ENCODE data around the gene UBA3.

UBA3 gene

GRCh38 chr3:69013253-69014021 is 66.7 kb downstream of the UBA3 start, which contains the start of gene EOGT:
EOGT (minus strand) TSS chr3:69013684; CDS start chr3:69009846, 3,838 bp downstream.
- H3K4me1 ChIP-seq (ENCODE audit: control insufficient read depth, low read length): peaks cover 27% of the 10 kb centered on the region
- no peaks in the 10 kb centered on the region for H3K9me2 ChIP-seq (replicated peaks; ENCODE audit: control insufficient read depth, low read length)
- H3K27ac ChIP-seq (ENCODE audit: low read depth, low read length): peak within 1 kb of the TSS; percentile 1; the same call in 1 of the 2 replicates
- peak within 1 kb of the TSS; percentile 93 for H3K4me2 ChIP-seq (ENCODE audit: low read length)
- no peaks in the 10 kb centered on the region for H4K20me1 ChIP-seq (ENCODE audit: control insufficient read depth, insufficient read depth, low read depth, low read length)
- H3K27me3 ChIP-seq (ENCODE audit: control insufficient read depth, low read length): no peaks in the 10 kb centered on the region
- peaks cover 3% of the 10 kb centered on the region; the same call in 1 of the 2 replicates for H3K36me3 ChIP-seq (ENCODE audit: control insufficient read depth, low read length)
- no peaks in the 10 kb centered on the region; the same call in 1 of the 2 replicates for H3K79me2 ChIP-seq (ENCODE audit: control insufficient read depth, low read length)
- H3K9me3 ChIP-seq (ENCODE audit: control insufficient read depth, insufficient read depth, low read length): no peaks in the 10 kb centered on the region
- peak; percentile 64 for TF ChIP-seq CTCF (IDR thresholded peaks at IDR 0.05; ENCODE audit: low read depth, low read length, poor library complexity, severe bottlenecking)
- no peak for TF ChIP-seq EZH2phosphoT487 (IDR thresholded peaks at IDR 0.05; ENCODE audit: borderline replicate concordance, low read length)
- H3F3A ChIP-seq (ENCODE audit: control insufficient read depth, insufficient read depth): 0 out of 2 replicates have a peak, but pooled peaks cover 4% of the 10 kb centered on the region
- H3K4me3 ChIP-seq (ENCODE audit: low read length): peak within 1 kb of the TSS; percentile 74

- Histone ChIP-seq H4K20me1 (ENCODE audit: control insufficient read depth, insufficient read depth, low read depth, low read length) (no peaks in the 10 kb centered on the region), H3K9me2 (replicated peaks; ENCODE audit: control insufficient read depth, low read length) (no peaks in the 10 kb centered on the region), H3K4me1 (ENCODE audit: control insufficient read depth, low read length) (peaks cover 27% of the 10 kb centered on the region), H3K27ac (ENCODE audit: low read depth, low read length) (no peak overlapping the region), H3K9me3 (ENCODE audit: control insufficient read depth, insufficient read depth, low read length) (no peaks in the 10 kb centered on the region), H3K4me3 (ENCODE audit: low read length) (peak overlapping the region; percentile 74), H3K4me2 (ENCODE audit: low read length) (peak overlapping the region; percentile 93), H3F3A (ENCODE audit: control insufficient read depth, insufficient read depth) (0 out of 2 replicates have a peak, but pooled peaks cover 4% of the 10 kb centered on the region), H3K79me2 (ENCODE audit: control insufficient read depth, low read length) (no peaks in the 10 kb centered on the region; the same call in 1 of the 2 replicates), H3K36me3 (ENCODE audit: control insufficient read depth, low read length) (peaks cover 3% of the 10 kb centered on the region; the same call in 1 of the 2 replicates), H3K27me3 (ENCODE audit: control insufficient read depth, low read length) (no peaks in the 10 kb centered on the region)
- TF ChIP-seq EZH2phosphoT487 (IDR thresholded peaks at IDR 0.05; ENCODE audit: borderline replicate concordance, low read length) (no peak), CTCF (IDR thresholded peaks at IDR 0.05; ENCODE audit: low read depth, low read length, poor library complexity, severe bottlenecking) (no peak)
Measured at GRCh38 chr3:69012800-69013252, 67.3 kb downstream of the UBA3 start.

- Histone ChIP-seq H3K36me3 (ENCODE audit: control insufficient read depth, low read length) (peaks cover 3% of the 10 kb centered on the region; the same call in 1 of the 2 replicates), H3K9me2 (replicated peaks; ENCODE audit: control insufficient read depth, low read length) (no peaks in the 10 kb centered on the region), H3K9me3 (ENCODE audit: control insufficient read depth, insufficient read depth, low read length) (no peaks in the 10 kb centered on the region), H3K27ac (ENCODE audit: low read depth, low read length) (no peak overlapping the region), H3K4me2 (ENCODE audit: low read length) (peak overlapping the region; percentile 93), H3K27me3 (ENCODE audit: control insufficient read depth, low read length) (no peaks in the 10 kb centered on the region), H3F3A (ENCODE audit: control insufficient read depth, insufficient read depth) (0 out of 2 replicates have a peak, but pooled peaks cover 4% of the 10 kb centered on the region), H3K4me1 (ENCODE audit: control insufficient read depth, low read length) (peaks cover 27% of the 10 kb centered on the region), H4K20me1 (ENCODE audit: control insufficient read depth, insufficient read depth, low read depth, low read length) (no peaks in the 10 kb centered on the region), H3K4me3 (ENCODE audit: low read length) (peak overlapping the region; percentile 74), H3K79me2 (ENCODE audit: control insufficient read depth, low read length) (no peaks in the 10 kb centered on the region; the same call in 1 of the 2 replicates)
- TF ChIP-seq CTCF (IDR thresholded peaks at IDR 0.05; ENCODE audit: low read depth, low read length, poor library complexity, severe bottlenecking) (no peak), EZH2phosphoT487 (IDR thresholded peaks at IDR 0.05; ENCODE audit: borderline replicate concordance, low read length) (no peak)
Measured at GRCh38 chr3:69012100-69012799, 67.9 kb downstream of the UBA3 start.
